GM12864 (cell line): ENCODE data around the gene CEL.
"Not testable (repeated sequence)": the region's sequence is repeated elsewhere in the genome, so short reads cannot be mapped to it uniquely, and the experiment has no call there.

Experiments used
- DNase-seq: peaks from one replicate; pipeline ENCODE4 v3.0.0-alpha.2; 2011; ENCODE audit warnings: low read depth
- H3K4me3 ChIP-seq: 2 replicates; pipeline ENCODE4 v1.5.1; 2011; ENCODE audit warnings: mild to moderate bottlenecking, low read depth, low read length, control low read depth
- TF ChIP-seq, protein P1 (sequence below): IDR thresholded peaks from 2 replicates; pipeline ENCODE4 v1.5.1; 2011; ENCODE audit warnings: low read depth, mild to moderate bottlenecking, moderate library complexity, low read length, control low read depth, inconsistent platforms; ENCODE audit errors: missing control alignments

The CEL gene

GRCh38 chr9:133063500-133064231, 1.9 kb downstream of the CEL start:
- no peak overlapping the region for H3K4me3 ChIP-seq
- TF ChIP-seq, protein P1, sequence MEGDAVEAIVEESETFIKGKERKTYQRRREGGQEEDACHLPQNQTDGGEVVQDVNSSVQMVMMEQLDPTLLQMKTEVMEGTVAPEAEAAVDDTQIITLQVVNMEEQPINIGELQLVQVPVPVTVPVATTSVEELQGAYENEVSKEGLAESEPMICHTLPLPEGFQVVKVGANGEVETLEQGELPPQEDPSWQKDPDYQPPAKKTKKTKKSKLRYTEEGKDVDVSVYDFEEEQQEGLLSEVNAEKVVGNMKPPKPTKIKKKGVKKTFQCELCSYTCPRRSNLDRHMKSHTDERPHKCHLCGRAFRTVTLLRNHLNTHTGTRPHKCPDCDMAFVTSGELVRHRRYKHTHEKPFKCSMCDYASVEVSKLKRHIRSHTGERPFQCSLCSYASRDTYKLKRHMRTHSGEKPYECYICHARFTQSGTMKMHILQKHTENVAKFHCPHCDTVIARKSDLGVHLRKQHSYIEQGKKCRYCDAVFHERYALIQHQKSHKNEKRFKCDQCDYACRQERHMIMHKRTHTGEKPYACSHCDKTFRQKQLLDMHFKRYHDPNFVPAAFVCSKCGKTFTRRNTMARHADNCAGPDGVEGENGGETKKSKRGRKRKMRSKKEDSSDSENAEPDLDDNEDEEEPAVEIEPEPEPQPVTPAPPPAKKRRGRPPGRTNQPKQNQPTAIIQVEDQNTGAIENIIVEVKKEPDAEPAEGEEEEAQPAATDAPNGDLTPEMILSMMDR: no peak
- DNase-seq: no peak

DNA sequence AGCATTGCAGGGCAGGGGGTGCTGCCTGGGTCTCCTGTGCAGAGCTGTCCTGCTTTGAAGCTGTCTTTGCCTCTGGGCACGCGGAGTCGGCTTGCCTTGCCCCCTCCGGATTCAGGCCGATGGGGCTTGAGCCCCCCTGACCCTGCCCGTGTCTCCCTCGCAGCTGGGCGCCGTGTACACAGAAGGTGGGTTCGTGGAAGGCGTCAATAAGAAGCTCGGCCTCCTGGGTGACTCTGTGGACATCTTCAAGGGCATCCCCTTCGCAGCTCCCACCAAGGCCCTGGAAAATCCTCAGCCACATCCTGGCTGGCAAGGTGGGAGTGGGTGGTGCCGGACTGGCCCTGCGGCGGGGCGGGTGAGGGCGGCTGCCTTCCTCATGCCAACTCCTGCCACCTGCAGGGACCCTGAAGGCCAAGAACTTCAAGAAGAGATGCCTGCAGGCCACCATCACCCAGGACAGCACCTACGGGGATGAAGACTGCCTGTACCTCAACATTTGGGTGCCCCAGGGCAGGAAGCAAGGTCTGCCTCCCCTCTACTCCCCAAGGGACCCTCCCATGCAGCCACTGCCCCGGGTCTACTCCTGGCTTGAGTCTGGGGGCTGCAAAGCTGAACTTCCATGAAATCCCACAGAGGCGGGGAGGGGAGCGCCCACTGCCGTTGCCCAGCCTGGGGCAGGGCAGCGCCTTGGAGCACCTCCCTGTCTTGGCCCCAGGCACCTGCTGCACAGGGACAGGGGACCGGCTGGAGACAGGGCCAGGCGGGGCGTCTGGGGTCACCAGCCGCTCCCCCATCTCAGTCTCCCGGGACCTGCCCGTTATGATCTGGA, 2.7 kb downstream of the CEL start:
- H3K4me3 ChIP-seq: no peak overlapping the region
- DNase-seq: no peak
- TF ChIP-seq, protein P1: no peak

DNA sequence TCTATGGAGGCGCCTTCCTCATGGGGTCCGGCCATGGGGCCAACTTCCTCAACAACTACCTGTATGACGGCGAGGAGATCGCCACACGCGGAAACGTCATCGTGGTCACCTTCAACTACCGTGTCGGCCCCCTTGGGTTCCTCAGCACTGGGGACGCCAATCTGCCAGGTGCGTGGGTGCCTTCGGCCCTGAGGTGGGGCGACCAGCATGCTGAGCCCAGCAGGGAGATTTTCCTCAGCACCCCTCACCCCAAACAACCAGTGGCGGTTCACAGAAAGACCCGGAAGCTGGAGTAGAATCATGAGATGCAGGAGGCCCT, 3.2 kb downstream of the CEL start:
- no peak for DNase-seq
- TF ChIP-seq, protein P1: no peak
- no peak overlapping the region for H3K4me3 ChIP-seq

DNA sequence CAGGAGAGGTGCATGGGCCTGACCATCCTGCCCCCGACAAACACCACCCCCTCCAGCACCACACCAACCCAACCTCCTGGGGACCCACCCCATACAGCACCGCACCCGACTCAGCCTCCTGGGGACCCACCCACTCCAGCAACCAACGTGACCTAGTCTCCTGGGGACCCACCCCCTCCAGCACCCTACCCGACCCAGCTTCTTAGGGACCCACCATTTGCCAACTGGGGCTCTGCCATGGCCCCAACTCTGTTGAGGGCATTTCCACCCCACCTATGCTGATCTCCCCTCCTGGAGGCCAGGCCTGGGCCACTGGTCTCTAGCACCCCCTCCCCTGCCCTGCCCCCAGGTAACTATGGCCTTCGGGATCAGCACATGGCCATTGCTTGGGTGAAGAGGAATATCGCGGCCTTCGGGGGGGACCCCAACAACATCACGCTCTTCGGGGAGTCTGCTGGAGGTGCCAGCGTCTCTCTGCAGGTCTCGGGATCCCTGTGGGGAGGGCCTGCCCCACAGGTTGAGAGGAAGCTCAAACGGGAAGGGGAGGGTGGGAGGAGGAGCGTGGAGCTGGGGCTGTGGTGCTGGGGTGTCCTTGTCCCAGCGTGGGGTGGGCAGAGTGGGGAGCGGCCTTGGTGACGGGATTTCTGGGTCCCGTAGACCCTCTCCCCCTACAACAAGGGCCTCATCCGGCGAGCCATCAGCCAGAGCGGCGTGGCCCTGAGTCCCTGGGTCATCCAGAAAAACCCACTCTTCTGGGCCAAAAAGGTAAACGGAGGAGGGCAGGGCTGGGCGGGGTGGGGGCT, 4.6 kb downstream of the CEL start:
- DNase-seq: no peak
- TF ChIP-seq, protein P1: no peak
- no peak overlapping the region for H3K4me3 ChIP-seq

GRCh38 chr9:133067006-133067405, 5.2 kb downstream of the CEL start:
- TF ChIP-seq, protein P1: no peak
- H3K4me3 ChIP-seq: no peak overlapping the region
- DNase-seq: no peak

DNA sequence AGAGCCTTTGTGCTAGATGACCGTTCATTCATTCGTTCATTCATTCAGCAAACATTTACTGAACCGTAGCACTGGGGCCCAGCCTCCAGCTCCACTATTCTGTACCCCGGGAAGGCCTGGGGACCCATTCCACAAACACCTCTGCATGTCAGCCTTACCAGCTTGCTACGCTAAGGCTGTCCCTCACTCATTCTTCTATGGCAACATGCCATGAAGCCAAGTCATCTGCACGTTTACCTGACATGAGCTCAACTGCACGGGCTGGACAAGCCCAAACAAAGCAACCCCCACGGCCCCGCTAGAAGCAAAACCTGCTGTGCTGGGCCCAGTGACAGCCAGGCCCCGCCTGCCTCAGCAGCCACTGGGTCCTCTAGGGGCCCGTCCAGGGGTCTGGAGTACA, 6.0 kb downstream of the CEL start:
- no peak for DNase-seq
- TF ChIP-seq, protein P1: no peak
- no peak overlapping the region for H3K4me3 ChIP-seq

- not testable (repeated sequence) for H3K4me3 ChIP-seq, DNase-seq
Observed at GRCh38 chr9:133068431-133068830, 6.7 kb downstream of the CEL start.

- H3K4me3 ChIP-seq, DNase-seq: not testable (repeated sequence)
Observed at GRCh38 chr9:133070500-133070961, 8.8 kb downstream of the CEL start.

DNA sequence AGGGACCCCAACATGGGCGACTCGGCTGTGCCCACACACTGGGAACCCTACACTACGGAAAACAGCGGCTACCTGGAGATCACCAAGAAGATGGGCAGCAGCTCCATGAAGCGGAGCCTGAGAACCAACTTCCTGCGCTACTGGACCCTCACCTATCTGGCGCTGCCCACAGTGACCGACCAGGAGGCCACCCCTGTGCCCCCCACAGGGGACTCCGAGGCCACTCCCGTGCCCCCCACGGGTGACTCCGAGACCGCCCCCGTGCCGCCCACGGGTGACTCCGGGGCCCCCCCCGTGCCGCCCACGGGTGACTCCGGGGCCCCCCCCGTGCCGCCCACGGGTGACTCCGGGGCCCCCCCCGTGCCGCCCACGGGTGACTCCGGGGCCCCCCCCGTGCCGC, 9.2 kb downstream of the CEL start:
- DNase-seq, H3K4me3 ChIP-seq: not testable (repeated sequence)
